Neural cell (in vitro differentiated cells): ENCODE measurements around the gene GABBR2.

Experiments
- EP300 ChIP-seq: fragments of 450-650 bp; conservative IDR thresholded peaks from 2 replicates; pipeline ENCODE4 v1.6.1; 2014; ENCODE audit warnings: antibody characterized with exemption, mild to moderate bottlenecking, moderate library complexity; ENCODE audit not compliant: poor library complexity, severe bottlenecking
- POLR2AphosphoS5 ChIP-seq: IDR thresholded peaks from 2 replicates; pipeline ENCODE4 v1.6.1; 2012
- RAD21 ChIP-seq: fragments of 450-650 bp; conservative IDR thresholded peaks from 2 replicates; pipeline ENCODE4 v1.6.1; 2014; ENCODE audit warnings: antibody characterized with exemption, mild to moderate bottlenecking, moderate library complexity
- TAF1 ChIP-seq: IDR thresholded peaks from 2 replicates; pipeline ENCODE4 v1.6.1; 2012; ENCODE audit warnings: low read depth
- TF ChIP-seq, protein P1 (sequence below): fragments of 450-650 bp; IDR thresholded peaks from 2 replicates; pipeline ENCODE4 v1.5.1; 2014; ENCODE audit warnings: antibody characterized with exemption, mild to moderate bottlenecking, moderate library complexity; ENCODE audit not compliant: poor library complexity, severe bottlenecking

GRCh38 chr9:98706651-98707165 lies 2.0 kb downstream of the GABBR2 start:
- TF ChIP-seq, protein P1, sequence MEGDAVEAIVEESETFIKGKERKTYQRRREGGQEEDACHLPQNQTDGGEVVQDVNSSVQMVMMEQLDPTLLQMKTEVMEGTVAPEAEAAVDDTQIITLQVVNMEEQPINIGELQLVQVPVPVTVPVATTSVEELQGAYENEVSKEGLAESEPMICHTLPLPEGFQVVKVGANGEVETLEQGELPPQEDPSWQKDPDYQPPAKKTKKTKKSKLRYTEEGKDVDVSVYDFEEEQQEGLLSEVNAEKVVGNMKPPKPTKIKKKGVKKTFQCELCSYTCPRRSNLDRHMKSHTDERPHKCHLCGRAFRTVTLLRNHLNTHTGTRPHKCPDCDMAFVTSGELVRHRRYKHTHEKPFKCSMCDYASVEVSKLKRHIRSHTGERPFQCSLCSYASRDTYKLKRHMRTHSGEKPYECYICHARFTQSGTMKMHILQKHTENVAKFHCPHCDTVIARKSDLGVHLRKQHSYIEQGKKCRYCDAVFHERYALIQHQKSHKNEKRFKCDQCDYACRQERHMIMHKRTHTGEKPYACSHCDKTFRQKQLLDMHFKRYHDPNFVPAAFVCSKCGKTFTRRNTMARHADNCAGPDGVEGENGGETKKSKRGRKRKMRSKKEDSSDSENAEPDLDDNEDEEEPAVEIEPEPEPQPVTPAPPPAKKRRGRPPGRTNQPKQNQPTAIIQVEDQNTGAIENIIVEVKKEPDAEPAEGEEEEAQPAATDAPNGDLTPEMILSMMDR = no peak
- TF ChIP-seq EP300 = no peak
- TF ChIP-seq RAD21 = no peak
- TF ChIP-seq POLR2AphosphoS5 = no peak
- no peak for TF ChIP-seq TAF1
